A673 (cell line): Measurements from ENCODE around the gene XG. TPM values are rescaled to one million over a fixed set of nuclear protein-coding genes. Genes with fewer than 3 reads are reported as not detected.

Experiments
- BruUV-seq: library from RNA; stranded (reverse); fragments of 400-500 nt; replicated peaks from 2 replicates; lab custom pipeline; 2021; lab: Mats Ljungman, UMichigan
- CTCF ChIA-PET: fragments of 300-600 bp; sonication (Branson Sonifier 250); formaldehyde crosslinking; loops from one replicate; lab custom pipeline; 2022; ENCODE audit warnings: antibody characterized with exemption; lab: Charles Lee
- POLR2A ChIA-PET: fragments of 300-600 bp; sonication (Branson Sonifier 250); formaldehyde crosslinking; loops from one replicate; lab custom pipeline; 2022; ENCODE audit warnings: antibody characterized with exemption; ENCODE audit not compliant: low non-redundant PET; lab: Charles Lee
- DNase-seq: peaks from one replicate; pipeline ENCODE4 v3.0.0-alpha.2; 2015; ENCODE audit warnings: low spot score
- H3K27ac ChIP-seq: fragments of 200-600 bp; sonication (generic); 2 replicates; pipeline ENCODE4 v1.5.1; 2016; ENCODE audit warnings: mixed run types, low read depth, mild to moderate bottlenecking, mixed read lengths, antibody characterized with exemption, low read length; ENCODE audit not compliant: poor library complexity, severe bottlenecking
- H3K27me3 ChIP-seq: fragments of 200-600 bp; sonication (generic); replicated peaks from 2 replicates; pipeline ENCODE4 v1.6.1; 2017; ENCODE audit warnings: mixed run types, low read depth, mild to moderate bottlenecking, mixed read lengths, antibody characterized with exemption, low read length; ENCODE audit not compliant: insufficient read depth, poor library complexity
- H3K36me3 ChIP-seq: fragments of 200-600 bp; sonication (generic); 2 replicates; pipeline ENCODE4 v1.6.1; 2016; ENCODE audit warnings: mixed run types, mild to moderate bottlenecking, mixed read lengths, antibody characterized with exemption, low read length; ENCODE audit not compliant: insufficient read depth, poor library complexity, severe bottlenecking
- H3K4me1 ChIP-seq: fragments of 200-600 bp; sonication (generic); 2 replicates; pipeline ENCODE4 v1.6.1; 2017; ENCODE audit warnings: mixed run types, mild to moderate bottlenecking, mixed read lengths, antibody characterized with exemption, low read length; ENCODE audit not compliant: insufficient read depth, poor library complexity, severe bottlenecking
- H3K4me3 ChIP-seq: fragments of 200-600 bp; sonication (generic); 2 replicates; pipeline ENCODE4 v1.5.1; 2016; ENCODE audit warnings: low read depth, mixed run types, mild to moderate bottlenecking, mixed read lengths, low read length; ENCODE audit not compliant: poor library complexity, severe bottlenecking
- H3K9me3 ChIP-seq: fragments of 200-600 bp; sonication (generic); 2 replicates; pipeline ENCODE4 v1.6.1; 2016; ENCODE audit warnings: mixed run types, low read depth, mild to moderate bottlenecking, mixed read lengths, antibody characterized with exemption, low read length; ENCODE audit not compliant: poor library complexity, severe bottlenecking
- EZH2 ChIP-seq: fragments of 200-600 bp; sonication (generic); IDR thresholded peaks from 2 replicates; pipeline ENCODE4 v1.6.1; 2017; ENCODE audit warnings: borderline replicate concordance, low read depth, mild to moderate bottlenecking, mixed read lengths, antibody characterized with exemption, low read length; ENCODE audit not compliant: poor library complexity, severe bottlenecking
- intact Hi-C: fragments of 100-400 bp; cut with micrococcal nuclease; formaldehyde crosslinking; loops from one replicate; pipeline ENCODE4 v1.10.0; 2022; ENCODE audit not compliant: unreplicated experiment
- total RNA-seq: library from RNA; stranded (reverse); gene quantifications from 2 replicates; pipeline ENCODE4 v1.2.3, GENCODE V29; 2021
- TF ChIP-seq, protein P1 (sequence below): fragments of 300-800, 200-600 bp; sonication (generic); conservative IDR thresholded peaks from 2 replicates; pipeline ENCODE4 v1.5.1; 2017; ENCODE audit warnings: low read depth, mild to moderate bottlenecking, antibody characterized with exemption, low read length, moderate library complexity, mixed read lengths

The XG gene
- total RNA-seq, 1 experiment from 2014 or later = 7.5 TPM

DNA sequence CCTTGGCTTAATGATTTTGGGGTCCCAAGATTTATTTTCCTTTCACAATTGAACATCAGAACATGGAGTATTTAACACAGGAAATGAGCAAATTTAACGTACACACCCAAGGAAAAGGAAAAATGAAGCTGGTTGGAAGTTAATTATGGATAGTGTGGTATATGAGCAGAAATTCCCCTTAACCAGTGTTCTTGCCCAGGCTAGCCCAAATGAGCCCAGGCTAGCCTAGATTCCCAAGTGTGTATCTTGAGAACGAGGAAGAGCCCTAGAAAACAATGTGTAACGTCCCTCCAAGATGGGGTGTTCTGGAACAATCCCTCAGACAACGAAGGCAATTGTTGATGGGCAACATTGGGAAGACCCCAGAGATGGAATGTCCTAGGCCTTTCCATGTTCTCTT, 33.7 kb downstream of the XG start:
- POLR2A ChIA-PET = no interaction called here
- TF ChIP-seq EZH2 = no peak
- TF ChIP-seq, protein P1, sequence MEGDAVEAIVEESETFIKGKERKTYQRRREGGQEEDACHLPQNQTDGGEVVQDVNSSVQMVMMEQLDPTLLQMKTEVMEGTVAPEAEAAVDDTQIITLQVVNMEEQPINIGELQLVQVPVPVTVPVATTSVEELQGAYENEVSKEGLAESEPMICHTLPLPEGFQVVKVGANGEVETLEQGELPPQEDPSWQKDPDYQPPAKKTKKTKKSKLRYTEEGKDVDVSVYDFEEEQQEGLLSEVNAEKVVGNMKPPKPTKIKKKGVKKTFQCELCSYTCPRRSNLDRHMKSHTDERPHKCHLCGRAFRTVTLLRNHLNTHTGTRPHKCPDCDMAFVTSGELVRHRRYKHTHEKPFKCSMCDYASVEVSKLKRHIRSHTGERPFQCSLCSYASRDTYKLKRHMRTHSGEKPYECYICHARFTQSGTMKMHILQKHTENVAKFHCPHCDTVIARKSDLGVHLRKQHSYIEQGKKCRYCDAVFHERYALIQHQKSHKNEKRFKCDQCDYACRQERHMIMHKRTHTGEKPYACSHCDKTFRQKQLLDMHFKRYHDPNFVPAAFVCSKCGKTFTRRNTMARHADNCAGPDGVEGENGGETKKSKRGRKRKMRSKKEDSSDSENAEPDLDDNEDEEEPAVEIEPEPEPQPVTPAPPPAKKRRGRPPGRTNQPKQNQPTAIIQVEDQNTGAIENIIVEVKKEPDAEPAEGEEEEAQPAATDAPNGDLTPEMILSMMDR = no peak
- no peak for DNase-seq
- no peak overlapping the region for H3K4me3 ChIP-seq
- CTCF ChIA-PET = no interaction called here
- intact Hi-C loops = no loop called here
- no peak overlapping the region for H3K27ac ChIP-seq
- H3K4me1 ChIP-seq = peaks cover 8% of the 10 kb centered on the region
- H3K27me3 ChIP-seq = no peaks in the 10 kb centered on the region
- no peaks in the 10 kb centered on the region for H3K36me3 ChIP-seq
- H3K9me3 ChIP-seq = no peaks in the 10 kb centered on the region
- no TSS peak for BruUV-seq

DNA sequence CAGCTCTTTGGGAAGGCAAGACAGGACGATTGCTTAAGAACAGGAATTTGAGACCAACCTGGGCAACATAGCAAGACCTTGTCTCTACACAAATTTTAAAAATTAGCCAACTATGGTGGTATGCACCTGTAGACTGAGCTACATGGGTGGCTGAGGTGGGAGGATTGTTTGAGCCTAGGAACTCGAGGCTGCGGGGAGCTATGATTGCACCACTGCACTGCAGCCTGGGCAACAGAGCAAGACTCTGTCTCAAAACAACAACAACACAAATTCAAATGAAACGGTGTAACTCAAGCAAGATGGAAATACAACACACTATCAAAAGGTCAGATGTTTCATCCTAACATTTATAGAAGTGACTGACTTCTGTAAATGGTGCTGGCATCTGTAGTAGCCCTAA, 37.1 kb downstream of the XG start:
- ChIA-PET POLR2A (no interaction called here), CTCF (no interaction called here)
- Histone ChIP-seq H3K27ac (no peak overlapping the region), H3K4me1 (peaks cover 7% of the 10 kb centered on the region), H3K27me3 (no peaks in the 10 kb centered on the region), H3K36me3 (no peaks in the 10 kb centered on the region), H3K9me3 (no peaks in the 10 kb centered on the region), H3K4me3 (no peak overlapping the region)
- TF ChIP-seq, protein P1 = no peak
- no peak for TF ChIP-seq EZH2
- intact Hi-C loops = no loop called here
- DNase-seq = no peak
- BruUV-seq = no TSS peak

DNA sequence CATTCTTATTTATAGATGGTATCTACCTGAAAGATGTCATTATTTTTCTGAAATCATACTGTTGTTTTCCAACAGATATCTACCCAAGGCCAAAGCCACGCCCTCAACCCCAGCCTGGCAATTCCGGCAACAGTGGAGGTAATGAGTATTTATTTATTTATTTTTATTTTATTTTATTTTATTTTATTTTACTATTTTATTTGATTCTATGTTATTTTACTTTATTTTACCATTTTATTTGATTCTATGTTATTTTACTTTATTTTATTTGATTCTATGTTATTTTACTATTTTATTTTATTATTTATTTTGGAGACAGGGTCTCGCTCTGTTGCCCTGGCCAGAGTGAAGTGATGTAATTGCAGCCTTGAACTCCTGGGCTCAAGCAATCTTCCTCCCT, 37.7 kb downstream of the XG start:
- no peak for DNase-seq
- Histone ChIP-seq H3K27ac (no peak overlapping the region), H3K4me1 (peaks cover 7% of the 10 kb centered on the region), H3K4me3 (no peak overlapping the region), H3K9me3 (no peaks in the 10 kb centered on the region), H3K36me3 (no peaks in the 10 kb centered on the region), H3K27me3 (no peaks in the 10 kb centered on the region)
- no TSS peak for BruUV-seq
- intact Hi-C loops = no loop called here
- TF ChIP-seq, protein P1 = no peak
- TF ChIP-seq EZH2 = no peak
- ChIA-PET POLR2A (no interaction called here), CTCF (no interaction called here)
